HG03439 (cell line): ENCODE measurements around the gene OSMR.

Experiments used
- ATAC-seq: cut with Tn5 transposase; IDR thresholded peaks from one replicate; pipeline ENCODE4 v1.9.1; 2021; ENCODE audit warnings: mild to moderate bottlenecking, moderate library complexity; ENCODE audit not compliant: unreplicated experiment

Gene OSMR

DNA sequence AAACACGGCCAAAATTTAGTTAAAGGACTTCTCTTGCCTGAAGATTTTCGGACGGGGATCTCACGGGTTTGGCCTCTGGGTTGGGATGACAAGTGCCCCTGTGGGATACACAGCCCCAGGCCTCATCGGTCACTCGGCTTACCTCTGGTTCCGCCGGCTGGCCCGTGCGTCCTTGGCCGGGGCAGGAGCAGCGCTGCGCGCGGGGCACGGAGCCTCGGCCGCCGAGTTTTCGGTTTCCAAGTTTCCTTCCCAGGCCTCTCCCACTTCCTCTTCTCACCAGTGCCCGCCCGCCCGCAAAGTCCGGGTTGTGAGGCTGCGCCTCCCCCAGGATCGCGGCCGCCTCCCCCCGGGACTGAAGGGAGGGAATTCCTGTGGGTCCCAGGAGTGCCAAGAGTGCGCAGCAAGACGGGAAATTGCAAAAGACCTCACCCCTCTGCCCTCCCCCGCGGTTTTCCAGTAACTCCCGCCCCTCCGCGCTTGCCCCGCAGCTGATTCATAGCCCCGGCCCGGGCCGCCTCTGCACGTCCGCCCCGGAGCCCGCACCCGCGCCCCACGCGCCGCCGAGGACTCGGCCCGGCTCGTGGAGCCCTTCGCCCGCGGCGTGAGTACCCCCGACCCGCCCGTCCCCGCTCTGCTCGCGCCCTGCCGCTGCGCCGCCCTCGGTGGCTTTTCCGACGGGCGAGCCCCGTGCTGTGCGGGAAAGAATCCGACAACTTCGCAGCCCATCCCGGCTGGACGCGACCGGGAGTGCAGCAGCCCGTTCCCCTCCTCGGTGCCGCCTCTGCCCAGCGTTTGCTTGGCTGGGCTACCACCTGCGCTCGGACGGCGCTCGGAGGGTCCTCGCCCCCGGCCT lies at the start of gene OSMR:
TSS of gene OSMR (plus strand) at position 487 of the 853 bp plus-strand sequence. CDS start 23,033 bp downstream, outside the sequence.
- ATAC-seq, result no peak

DNA sequence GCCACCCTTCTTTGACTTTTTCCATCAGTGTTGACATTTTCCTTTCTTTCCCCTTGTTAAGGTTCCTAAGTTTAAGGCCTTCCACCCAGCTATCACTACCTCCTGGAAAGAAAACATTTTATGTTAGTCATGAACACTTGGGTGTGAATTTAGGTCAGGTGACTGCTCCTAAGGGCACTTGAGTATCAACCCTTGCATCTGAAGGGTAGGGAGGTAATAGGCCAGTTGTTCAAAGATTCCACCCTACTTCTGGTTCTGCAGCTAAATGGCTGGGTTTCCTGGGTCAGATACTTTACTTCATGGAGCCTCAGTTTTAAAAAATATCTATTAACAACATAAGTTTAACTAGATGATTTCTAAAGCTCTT lies 49.1 kb upstream of the OSMR start:
- ATAC-seq, result no peak

DNA sequence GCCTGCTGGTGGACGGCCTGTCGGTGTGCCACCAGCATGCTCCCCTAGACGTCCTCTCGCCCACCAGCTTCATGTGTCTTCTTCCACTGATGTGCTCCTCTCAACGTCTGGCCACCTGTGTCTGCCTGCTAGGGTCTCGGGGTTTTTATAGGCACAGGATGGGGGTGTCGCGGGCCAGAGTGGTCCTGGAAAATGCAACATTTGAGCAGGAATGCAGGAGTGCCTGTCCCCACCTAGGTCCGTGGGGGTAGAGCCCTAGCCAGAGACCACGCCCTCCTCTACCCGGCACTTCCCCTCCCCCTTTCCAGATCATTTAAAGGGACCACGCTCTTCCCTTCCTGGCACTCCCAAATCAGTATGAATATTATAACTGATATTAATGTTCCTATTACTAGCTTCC lies 48.0 kb upstream of the OSMR start:
- ATAC-seq, result no peak

DNA sequence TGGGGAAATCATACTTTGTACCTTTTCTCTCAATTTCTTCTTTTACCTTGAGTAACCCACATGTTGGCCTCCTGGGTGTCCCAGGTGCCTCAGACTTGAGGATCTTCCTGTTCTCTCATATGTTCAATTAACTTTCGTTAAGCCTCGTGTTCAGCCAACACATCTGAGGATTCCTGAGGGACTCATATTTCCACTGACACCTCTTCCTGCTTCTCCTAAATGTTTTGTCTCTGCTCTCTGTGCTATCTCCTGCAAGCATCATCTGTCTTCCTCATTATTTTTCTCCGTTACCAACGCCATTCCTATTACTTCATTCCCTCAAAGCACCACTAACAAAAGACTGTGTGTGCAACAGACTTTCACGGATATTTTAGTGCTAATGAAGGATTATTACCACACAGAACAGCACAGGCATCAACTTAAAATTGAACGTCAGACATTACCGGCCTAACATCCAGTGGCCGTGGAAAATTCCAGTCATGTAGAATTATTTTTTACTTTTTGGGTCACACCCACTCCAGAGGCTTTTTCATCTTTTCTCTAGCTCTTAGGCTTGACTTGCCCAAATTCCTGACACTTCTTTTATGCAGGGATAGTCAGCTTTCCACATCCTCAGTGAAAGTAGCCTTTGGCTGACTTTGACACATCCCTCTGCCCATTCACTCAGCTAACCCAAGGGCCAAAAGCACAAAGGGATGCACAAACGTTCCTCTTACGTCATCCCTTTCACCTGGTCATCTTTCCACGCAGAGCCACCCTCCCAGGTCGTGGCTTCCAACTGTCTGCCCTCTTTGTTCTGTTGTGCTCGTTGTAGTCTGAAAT lies 46.0 kb upstream of the OSMR start:
- ATAC-seq, result no peak

DNA sequence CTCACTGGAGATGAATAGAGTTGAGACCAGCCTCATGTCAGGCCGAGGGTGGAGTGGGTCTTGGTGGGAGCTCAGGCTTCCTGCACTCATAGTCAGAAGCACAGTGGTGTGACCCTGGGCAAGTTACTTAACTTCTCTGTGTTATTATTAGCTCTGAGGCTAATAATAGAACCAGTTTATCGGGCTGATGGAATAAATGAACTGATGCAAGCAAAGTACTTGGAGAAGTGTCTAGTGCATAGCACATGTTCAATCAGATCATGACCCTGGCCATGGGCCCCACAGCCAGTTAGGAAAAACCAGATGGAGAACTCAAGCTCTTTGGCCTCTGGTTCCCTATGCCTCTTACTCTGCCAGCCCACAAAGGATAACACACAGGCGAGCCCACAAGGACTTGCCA lies 45.3 kb upstream of the OSMR start:
- no peak for ATAC-seq

DNA sequence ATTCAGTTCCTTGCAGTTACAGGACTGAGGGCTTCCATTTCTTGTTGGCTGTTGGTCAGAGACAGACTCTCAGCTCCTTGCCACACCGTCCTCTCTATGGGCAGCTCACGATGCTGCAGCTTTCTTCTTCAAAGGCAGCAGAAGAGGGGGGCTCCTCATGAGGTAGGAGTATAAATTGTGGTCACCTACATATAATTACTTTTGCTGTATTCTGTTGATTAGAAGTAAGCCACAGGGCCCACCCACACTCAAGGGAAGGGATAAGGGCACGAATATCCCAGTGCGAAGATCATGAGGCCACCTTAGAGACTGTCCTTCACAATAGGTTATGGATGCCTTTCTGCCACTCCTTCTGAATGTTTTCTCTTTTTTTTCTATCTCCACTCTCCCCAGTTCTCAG lies 43.7 kb upstream of the OSMR start:
- ATAC-seq, result no peak

DNA sequence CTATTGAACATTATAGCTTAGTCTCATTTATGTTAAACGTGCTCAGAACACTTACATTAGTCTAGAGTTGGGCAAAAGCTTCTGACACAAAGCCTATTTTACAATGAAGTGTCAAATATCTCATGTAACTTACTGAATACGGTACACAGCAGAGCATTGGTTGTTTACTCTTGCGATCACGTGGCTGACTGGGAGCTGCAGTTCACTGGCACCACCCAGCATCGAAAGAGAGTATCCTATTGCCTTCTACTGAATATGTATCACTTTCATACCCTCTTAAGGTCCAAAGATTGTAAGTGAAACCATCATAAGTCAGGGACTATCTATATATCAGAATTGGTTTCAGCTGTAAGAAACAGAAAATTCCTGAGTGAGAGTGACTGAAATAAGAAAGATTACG lies 42.6 kb upstream of the OSMR start:
- ATAC-seq, result no peak

DNA sequence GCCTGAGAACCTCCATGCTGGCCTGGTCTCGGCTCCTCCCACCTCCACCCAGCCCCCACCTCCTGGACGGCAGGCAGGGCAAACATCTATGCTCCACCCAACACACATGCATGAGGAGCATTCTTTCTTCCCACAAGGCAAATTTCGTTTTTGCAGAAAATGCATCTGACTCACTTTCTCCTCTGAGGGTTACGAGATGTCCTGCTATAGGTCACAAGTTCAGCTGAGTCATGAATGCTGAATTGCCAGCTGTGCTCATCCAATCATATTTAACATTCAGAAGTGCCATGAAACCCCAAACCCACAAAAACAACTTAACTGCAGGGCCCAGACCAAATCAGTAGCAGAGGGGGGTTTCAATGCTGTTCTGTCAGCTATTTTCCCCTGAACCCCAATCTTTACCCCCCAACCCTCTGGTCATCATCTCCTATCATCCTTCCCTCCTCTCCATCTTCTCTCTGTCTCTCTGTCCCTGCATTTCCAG lies 39.0 kb upstream of the OSMR start:
- no peak for ATAC-seq

DNA sequence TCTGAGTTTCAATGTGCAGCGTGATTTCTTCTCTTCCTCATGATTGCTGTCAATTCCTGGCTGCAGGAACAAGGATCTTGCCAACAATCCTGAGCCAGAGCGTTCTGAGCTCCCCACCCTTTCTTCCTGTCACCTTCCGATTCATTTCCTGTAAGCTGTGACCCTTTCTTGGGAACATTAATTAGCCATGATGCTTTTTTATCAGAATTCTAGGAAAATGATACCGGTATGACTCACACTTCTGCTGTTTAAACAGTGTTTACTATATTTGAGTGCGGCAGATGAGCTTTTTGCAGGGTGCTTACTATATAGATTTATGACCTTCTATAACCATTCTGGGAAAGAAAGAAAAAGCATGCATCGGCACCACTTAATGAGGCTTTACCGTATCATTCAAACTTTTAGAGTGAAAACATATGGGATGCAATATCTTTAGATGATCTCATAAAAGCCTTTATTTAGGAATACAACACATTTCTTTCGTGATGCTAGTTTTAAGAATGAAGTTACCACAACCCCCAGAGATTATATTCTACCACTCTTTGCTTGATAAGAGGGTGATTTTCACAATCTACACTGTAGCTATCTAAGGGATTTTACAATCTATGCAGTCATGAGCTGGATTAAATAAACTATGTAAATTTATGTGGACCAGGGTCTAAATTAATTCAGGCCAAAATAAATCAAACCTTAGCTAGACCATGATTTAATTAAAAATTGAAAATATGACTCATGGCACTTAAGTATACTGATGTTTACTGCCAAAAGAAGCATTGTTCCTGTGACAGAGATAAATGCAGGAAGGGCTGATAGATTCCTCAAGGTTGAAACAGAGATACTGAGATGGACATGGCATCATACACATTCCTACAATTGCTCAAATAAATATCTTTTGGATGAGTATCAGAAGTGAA lies 38.0 kb upstream of the OSMR start:
- ATAC-seq, result no peak

DNA sequence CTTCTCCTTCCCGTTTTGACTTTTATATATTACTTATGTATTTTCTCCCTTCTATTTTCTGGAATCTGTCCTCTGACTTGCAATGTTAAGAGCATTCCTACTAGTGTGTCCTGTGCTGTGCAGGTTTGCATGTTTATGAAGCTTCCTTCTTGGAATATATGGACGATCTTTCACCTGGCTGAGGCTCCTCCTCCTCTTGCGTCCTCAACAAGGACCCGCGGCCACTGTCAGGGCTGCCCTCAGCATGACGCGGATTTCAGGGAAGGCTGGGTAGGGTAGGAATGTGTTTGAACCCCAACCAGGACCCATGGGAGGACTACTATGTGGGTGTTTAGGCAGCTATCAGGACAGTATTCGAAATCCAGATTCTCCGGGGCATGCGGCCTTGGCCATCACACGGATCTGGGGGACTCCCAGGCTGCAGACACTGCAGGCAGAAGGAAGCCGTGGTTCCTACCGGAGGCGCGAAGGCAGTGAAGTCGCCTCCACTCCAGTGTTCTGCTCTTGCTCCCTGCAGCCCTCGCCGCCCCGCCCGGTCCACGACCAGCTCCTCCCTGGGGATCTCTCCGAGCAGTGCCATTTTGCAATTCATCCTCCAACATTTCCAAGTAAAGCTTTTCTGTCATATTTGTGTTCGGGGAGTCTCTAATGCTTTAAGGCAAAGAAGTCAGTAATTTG lies 37.0 kb upstream of the OSMR start:
- no peak for ATAC-seq

DNA sequence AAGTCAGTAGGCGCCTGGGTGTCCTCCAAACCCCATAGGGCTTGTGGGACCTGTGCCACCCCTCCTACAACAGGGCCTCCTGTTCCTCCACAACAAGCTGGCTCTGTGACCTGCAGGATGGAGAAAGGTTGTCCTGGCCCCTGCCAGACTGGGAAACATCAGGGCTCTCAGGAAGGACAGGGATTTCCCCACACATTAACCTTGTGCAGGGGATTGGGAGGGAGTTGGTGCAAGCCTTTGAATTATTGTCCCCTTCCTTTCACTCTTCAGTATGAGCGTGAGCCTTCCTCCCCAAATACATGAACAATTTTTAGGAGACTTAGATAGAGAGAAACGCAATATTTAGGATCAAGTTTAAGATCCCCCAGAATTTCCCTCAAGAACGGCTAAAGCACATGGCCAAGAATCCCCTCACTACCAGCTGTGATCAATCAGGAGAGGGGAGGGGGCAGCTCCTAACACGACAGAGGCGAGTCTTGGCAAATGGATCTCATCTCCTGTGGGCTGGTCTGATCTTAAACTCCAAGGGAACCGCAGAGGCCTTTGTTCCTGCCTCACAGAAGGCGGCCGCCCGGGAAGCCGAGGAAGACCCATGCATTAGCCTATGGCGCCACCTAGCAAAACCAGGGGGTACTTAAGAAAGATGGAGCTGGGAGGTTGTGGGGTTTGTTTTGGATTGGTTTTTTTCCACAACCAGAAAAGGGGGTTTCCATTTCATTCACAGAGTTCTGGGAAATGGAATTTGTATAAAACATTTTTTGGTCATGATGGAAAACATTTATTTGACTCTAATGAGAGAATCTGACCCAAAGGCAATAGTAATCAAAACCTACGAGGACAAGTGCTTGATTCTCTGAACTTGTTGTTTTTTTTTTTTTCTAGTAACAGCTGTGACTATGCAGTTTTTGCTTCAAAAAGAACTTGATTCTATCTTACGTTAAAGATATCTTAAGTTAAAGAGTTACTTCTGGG lies 36.1 kb upstream of the OSMR start:
- no peak for ATAC-seq

DNA sequence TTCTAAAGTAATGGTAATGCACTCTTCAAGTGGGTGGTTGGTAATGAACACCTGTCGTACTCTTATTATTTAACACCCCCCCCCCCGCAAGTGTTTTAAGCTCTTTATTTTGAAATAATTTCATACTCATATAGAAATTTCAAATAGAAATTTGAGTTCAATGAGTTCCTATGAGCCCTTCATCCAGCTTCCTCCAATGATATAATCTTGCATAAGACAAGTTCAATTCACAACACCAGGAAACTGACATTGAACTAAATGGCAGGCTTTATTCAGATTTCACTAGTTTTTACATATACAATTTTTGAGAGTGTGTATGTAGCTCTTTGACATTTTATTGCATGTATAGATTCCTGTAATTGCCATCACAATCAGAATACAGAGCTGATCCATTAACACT lies 30.9 kb upstream of the OSMR start:
- ATAC-seq, result no peak

DNA sequence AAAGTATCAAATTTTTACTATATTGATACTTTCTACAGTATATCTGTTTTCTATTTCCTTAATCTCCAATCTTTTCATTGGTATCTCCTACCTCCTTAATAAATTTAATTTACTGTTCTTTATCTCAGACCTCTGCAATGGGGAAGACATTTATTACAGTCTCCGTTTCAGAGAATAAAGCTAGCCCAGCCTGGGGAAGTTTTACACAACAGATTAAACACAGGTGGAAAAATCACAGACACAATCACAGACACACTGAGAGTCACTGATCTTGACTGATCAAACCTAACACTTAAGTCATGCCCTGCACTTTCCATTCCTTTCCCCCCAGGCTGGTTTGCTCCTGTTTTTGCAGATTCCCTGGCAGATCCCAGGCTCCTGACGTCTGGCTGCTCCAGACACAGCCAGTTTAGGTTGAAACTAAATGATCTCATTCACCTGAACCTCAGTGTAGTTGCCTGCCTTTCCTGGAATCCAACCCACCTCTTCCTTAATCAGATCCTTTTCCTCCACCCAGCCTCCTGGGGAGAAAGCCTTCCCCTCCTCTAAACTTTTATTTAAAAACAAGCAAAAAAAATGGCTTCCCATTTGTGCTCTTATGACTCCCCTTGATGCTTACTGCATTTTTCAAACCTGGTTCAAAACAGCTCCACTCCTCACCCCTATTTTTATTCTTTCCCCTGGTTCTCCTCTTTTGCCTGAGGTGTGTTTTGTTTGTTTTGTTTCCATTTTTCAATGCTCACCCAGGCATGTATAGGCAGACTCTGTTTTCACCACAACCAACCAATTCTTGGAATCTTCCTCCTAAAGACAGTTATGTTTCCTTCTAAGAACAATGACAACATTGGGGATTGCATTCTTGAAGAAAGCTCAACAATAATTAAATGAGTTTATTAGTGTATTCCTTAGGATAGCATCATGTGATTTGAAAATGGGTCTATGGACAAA lies 29.5 kb upstream of the OSMR start:
- ATAC-seq, result no peak

DNA sequence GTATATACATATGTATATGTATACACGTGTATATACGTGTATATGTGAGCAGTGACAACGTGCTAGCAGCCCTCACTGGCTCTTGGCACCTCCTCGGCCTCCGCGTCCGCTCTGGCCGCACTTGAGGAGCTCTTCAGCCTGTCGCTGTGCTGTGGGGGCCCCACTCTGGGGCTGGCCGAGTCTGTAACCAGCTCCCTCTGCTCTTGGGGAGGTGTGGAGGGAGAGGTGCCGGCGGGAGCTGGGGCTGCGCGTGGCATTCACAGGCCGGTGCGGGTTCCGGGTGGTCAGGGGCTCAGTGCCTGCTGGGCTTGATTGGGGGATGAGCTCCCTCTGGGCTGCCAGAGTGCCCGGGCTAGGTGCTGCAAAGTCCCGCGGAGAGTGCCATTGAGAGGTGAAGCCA lies 24.1 kb upstream of the OSMR start:
- ATAC-seq, result no peak

DNA sequence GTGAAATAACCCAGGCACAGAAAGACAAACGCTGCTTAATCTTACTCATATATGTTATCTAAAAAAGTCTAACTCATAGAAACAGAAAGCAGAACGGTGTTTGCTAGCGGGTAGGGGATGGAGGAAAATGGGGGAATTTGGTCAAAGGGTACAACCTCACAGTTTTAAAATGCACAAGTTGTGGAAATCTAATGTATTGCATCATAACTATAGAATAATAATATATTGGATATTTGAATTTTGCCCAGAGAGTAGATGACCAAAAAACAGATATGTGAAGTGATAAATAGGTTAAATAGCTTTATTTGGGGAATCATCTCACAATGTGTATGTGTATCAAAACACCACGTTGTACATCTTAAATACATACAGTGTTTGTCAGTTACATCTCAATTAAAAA lies 22.3 kb upstream of the OSMR start:
- no peak for ATAC-seq

DNA sequence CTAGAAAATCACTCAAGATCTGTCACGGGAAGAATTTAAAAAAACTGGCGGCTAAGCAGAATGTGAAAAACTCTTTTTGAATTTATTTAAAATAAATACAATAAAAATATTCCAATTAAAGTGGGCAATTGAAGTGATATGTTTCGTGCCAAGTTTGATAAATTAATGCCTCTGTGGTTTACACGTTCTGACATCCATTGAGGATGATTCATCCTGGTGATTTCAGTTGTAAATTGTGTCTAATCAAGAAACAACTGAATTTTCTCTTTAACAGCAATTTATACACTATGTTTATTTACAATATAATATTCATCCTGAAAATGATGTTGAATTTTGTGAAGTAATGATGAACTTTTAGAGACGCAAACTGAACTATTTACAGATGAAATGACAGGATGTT lies 21.0 kb upstream of the OSMR start:
- ATAC-seq, result no peak

DNA sequence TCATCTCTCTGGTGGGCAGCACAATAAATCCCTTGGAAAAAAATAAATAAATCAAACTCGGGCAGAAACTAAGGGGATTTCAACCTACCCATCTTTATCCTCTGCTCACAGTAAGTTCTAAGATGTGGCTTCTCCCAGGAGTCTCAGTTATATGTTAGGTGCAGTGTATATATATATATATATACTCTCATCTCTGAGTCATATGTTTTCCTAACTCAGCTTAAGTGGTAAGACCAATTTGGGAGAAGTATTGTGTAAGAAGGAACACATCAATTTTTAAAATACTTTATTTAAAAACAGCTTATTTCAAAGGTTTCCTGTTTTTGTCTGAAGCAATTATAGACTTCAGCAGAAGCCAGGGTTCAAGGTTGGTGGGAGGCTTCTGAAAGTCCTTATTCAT lies 20.3 kb upstream of the OSMR start:
- no peak for ATAC-seq

DNA sequence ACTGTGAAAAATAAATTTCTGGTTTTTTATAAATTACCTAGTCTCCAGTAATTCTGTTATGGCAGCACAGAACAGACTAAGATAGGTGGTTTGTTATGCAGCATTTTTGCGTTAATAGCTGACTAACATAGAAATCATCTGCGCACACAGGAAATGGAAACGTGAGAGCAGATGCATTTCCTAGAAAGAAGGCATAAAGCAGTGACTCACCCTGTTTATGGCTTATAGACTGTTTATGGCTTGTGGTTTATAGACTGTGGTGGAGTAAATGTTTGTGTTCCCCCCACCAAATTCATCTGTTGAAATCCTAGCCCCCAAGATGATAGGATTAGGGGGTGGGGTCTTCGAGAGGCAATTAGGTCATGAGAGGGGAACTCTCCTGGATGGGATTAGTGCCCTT lies 18.3 kb upstream of the OSMR start:
- no peak for ATAC-seq
